ENCODE measurements around the gene ATXN7L3.

The ATXN7L3 gene

GRCh38 chr17:44170135-44170498 is 29.6 kb downstream of the ATXN7L3 start:
- in situ Hi-C loops (cut with MboI; ENCODE audit: low pct_unique_long_range_greater_than_20kb, low sequenced_read_pairs, unreplicated experiment), result no loop called here
- no peak for TF ChIP-seq CTCF (IDR thresholded peaks at IDR 0.05; ENCODE audit: extremely low read depth, insufficient read depth, missing control alignments)
- DNase-seq (ENCODE audit: low spot score), result no peak

GRCh38 chr17:44167181-44167861 is 32.4 kb downstream of the ATXN7L3 start:
- TF ChIP-seq CTCF (IDR thresholded peaks at IDR 0.05; ENCODE audit: extremely low read depth, insufficient read depth, missing control alignments), result no peak
- in situ Hi-C loops (cut with MboI; ENCODE audit: low pct_unique_long_range_greater_than_20kb, low sequenced_read_pairs, unreplicated experiment), result no loop called here
- DNase-seq (ENCODE audit: low spot score), result no peak

- no peak for DNase-seq (ENCODE audit: low spot score)
- TF ChIP-seq CTCF (IDR thresholded peaks at IDR 0.05; ENCODE audit: extremely low read depth, insufficient read depth, missing control alignments), result no peak
- in situ Hi-C loops (cut with MboI; ENCODE audit: low pct_unique_long_range_greater_than_20kb, low sequenced_read_pairs, unreplicated experiment), result no loop called here
Measured at GRCh38 chr17:44164476-44164875, 35.2 kb downstream of the ATXN7L3 start.

GRCh38 chr17:44159519-44160210 is 40.0 kb downstream of the ATXN7L3 start:
- DNase-seq (ENCODE audit: low spot score), result no peak
- in situ Hi-C loops (cut with MboI; ENCODE audit: low pct_unique_long_range_greater_than_20kb, low sequenced_read_pairs, unreplicated experiment), result no loop called here
- no peak for TF ChIP-seq CTCF (IDR thresholded peaks at IDR 0.05; ENCODE audit: extremely low read depth, insufficient read depth, missing control alignments)

GRCh38 chr17:44155488-44155887 is 44.2 kb downstream of the ATXN7L3 start:
- in situ Hi-C loops (cut with MboI; ENCODE audit: low pct_unique_long_range_greater_than_20kb, low sequenced_read_pairs, unreplicated experiment), result no loop called here
- no peak for DNase-seq (ENCODE audit: low spot score)
- no peak for TF ChIP-seq CTCF (IDR thresholded peaks at IDR 0.05; ENCODE audit: extremely low read depth, insufficient read depth, missing control alignments)

GRCh38 chr17:44152875-44153274 is 46.8 kb downstream of the ATXN7L3 start:
- no peak for DNase-seq (ENCODE audit: low spot score)
- in situ Hi-C loops (cut with MboI; ENCODE audit: low pct_unique_long_range_greater_than_20kb, low sequenced_read_pairs, unreplicated experiment), result no loop called here
- TF ChIP-seq CTCF (IDR thresholded peaks at IDR 0.05; ENCODE audit: extremely low read depth, insufficient read depth, missing control alignments), result no peak

Measured in GM13977 (cell line).